Neural progenitor cell (in vitro differentiated cells): ENCODE results near the gene STYX.

Experiments used
- CTCF ChIP-seq: fragments of 200-600 bp; sonication (generic); IDR thresholded peaks from 2 replicates; pipeline ENCODE4 v1.5.1; 2017; ENCODE audit warnings: antibody characterized with exemption, mild to moderate bottlenecking
- EZH2 ChIP-seq: fragments of 200-600 bp; sonication (generic); IDR thresholded peaks from 2 replicates; pipeline ENCODE4 v1.6.1; 2017; ENCODE audit warnings: antibody characterized with exemption, mild to moderate bottlenecking, moderate library complexity

- TF ChIP-seq CTCF (no peak), EZH2 (no peak)
Observed at GRCh38 chr14:52711666-52712065, 18.3 kb upstream of the STYX start.
